Esophagus squamous epithelium (tissue), 4 donors: ENCODE data around the gene AK3.

Experiments
- POLR2A ChIP-seq, 4 donors: fragments of 450-650 bp; IDR thresholded peaks; one replicate each; pipeline ENCODE4 v1.6.1; 2017; ENCODE audit warnings: antibody characterized with exemption in 4 of 4, mild to moderate bottlenecking in 4 of 4, moderate library complexity in 3 of 4
- TF ChIP-seq, protein P1 (sequence below), 6 experiments: fragments of 450-650 bp in 4 of 6; fragments of 200-600 bp in 2 of 6; sonication (generic) in 2 of 6; IDR thresholded peaks; one replicate each; pipeline ENCODE4 v1.5.1; 2016 to 2019; ENCODE audit warnings: antibody characterized with exemption in 6 of 6, mild to moderate bottlenecking in 4 of 6, moderate library complexity in 4 of 6

DNA sequence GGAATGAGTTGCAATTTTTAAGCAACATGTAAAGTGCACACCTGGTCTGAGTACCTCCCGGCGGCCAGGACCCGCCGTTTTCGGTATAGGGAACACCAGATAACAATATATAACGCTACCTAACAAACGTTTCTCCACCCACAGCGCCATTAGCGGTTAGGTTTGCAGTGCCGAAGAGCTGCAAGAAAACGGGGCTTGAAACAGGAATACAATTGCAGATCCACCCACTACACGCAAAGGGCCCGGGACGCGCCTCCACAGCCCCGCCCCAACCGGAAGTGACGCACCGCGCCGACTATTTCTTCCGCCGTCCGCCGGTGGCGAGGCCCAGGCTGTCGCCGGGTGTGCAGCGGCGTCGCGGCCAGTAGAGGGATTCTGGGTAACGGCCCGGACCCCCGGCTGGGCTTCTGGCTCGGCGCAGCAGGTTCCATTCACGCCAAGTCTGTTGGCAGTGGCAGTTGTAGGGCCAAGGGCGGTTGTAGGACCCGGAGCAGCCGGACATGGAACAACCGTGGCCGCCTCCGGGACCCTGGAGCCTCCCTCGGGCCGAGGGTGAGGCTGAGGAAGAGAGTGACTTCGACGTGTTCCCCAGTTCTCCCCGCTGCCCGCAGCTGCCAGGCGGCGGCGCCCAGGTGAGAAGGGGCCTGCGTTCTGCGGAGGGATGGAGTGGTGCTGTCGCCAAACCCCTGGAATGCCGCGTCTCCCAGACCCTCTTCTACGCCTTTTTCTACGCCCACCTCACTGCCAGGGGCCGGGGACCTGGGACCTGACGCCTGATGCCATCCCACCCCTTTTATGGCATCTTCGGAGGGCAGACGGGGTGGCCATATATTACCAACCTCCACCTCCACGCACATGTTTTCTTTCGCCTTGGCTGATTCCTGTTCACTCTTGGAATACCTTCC lies 61.5 kb downstream of the AK3 start, which contains the start of gene CDC37L1:
- TF ChIP-seq, protein P1, sequence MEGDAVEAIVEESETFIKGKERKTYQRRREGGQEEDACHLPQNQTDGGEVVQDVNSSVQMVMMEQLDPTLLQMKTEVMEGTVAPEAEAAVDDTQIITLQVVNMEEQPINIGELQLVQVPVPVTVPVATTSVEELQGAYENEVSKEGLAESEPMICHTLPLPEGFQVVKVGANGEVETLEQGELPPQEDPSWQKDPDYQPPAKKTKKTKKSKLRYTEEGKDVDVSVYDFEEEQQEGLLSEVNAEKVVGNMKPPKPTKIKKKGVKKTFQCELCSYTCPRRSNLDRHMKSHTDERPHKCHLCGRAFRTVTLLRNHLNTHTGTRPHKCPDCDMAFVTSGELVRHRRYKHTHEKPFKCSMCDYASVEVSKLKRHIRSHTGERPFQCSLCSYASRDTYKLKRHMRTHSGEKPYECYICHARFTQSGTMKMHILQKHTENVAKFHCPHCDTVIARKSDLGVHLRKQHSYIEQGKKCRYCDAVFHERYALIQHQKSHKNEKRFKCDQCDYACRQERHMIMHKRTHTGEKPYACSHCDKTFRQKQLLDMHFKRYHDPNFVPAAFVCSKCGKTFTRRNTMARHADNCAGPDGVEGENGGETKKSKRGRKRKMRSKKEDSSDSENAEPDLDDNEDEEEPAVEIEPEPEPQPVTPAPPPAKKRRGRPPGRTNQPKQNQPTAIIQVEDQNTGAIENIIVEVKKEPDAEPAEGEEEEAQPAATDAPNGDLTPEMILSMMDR (IDR thresholded peaks at IDR 0.05) = peak; percentile 56 to 92 (median 82)
- peak in 3 of 4 donors; percentile 87 to 99 (median 96) for TF ChIP-seq POLR2A (IDR thresholded peaks at IDR 0.05)
